A673 (cell line): ENCODE measurements around the gene RAVER2.

Experiments used
- EZH2 ChIP-seq: fragments of 200-600 bp; sonication (generic); IDR thresholded peaks from 2 replicates; pipeline ENCODE4 v1.6.1; 2017; ENCODE audit warnings: borderline replicate concordance, low read depth, mild to moderate bottlenecking, mixed read lengths, antibody characterized with exemption, low read length; ENCODE audit not compliant: poor library complexity, severe bottlenecking
- TF ChIP-seq, protein P1 (sequence below): fragments of 300-800, 200-600 bp; sonication (generic); conservative IDR thresholded peaks from 2 replicates; pipeline ENCODE4 v1.5.1; 2017; ENCODE audit warnings: low read depth, mild to moderate bottlenecking, antibody characterized with exemption, low read length, moderate library complexity, mixed read lengths

DNA sequence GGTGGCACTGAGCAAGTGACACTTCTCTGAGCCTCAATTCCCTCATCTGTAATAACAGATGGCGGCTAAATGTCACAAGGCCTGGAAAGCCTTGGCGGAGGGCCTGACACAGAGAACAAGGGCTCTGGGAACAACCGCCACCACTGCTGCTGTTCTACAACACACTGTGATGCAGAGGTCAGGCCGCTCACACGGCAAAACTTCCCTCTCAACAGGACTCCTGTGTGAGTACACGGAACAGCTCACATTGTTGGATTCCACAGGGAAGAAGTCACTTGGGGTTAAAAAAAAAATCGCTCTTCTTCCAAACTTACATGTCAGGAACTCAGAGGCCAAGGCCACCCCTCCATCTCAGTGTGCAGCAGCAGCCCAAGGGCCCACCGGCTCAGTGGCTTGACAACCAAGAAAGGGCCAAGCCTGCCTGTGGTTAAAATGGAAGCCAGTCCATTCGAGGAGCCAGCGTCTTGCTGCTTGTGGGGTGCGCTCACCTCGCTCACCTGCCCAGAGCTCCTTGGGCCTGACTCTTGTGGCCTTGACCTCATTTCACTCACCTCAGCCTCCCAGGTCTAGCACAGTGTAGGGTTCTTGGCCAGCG, 101.1 kb downstream of the RAVER2 start:
- TF ChIP-seq, protein P1, sequence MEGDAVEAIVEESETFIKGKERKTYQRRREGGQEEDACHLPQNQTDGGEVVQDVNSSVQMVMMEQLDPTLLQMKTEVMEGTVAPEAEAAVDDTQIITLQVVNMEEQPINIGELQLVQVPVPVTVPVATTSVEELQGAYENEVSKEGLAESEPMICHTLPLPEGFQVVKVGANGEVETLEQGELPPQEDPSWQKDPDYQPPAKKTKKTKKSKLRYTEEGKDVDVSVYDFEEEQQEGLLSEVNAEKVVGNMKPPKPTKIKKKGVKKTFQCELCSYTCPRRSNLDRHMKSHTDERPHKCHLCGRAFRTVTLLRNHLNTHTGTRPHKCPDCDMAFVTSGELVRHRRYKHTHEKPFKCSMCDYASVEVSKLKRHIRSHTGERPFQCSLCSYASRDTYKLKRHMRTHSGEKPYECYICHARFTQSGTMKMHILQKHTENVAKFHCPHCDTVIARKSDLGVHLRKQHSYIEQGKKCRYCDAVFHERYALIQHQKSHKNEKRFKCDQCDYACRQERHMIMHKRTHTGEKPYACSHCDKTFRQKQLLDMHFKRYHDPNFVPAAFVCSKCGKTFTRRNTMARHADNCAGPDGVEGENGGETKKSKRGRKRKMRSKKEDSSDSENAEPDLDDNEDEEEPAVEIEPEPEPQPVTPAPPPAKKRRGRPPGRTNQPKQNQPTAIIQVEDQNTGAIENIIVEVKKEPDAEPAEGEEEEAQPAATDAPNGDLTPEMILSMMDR = no peak
- TF ChIP-seq EZH2 = no peak
